Measurements from ENCODE around the gene STYXL1.

STYXL1 gene

GRCh38 chr7:76002822-76003221 is 45.0 kb downstream of the STYXL1 start:
- TF ChIP-seq, protein P1, sequence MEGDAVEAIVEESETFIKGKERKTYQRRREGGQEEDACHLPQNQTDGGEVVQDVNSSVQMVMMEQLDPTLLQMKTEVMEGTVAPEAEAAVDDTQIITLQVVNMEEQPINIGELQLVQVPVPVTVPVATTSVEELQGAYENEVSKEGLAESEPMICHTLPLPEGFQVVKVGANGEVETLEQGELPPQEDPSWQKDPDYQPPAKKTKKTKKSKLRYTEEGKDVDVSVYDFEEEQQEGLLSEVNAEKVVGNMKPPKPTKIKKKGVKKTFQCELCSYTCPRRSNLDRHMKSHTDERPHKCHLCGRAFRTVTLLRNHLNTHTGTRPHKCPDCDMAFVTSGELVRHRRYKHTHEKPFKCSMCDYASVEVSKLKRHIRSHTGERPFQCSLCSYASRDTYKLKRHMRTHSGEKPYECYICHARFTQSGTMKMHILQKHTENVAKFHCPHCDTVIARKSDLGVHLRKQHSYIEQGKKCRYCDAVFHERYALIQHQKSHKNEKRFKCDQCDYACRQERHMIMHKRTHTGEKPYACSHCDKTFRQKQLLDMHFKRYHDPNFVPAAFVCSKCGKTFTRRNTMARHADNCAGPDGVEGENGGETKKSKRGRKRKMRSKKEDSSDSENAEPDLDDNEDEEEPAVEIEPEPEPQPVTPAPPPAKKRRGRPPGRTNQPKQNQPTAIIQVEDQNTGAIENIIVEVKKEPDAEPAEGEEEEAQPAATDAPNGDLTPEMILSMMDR (IDR thresholded peaks at IDR 0.05; ENCODE audit: extremely low read depth, missing control alignments), result no peak
- DNase-seq (ENCODE audit: low spot score), result no peak

GRCh38 chr7:76002139-76002538 is 45.7 kb downstream of the STYXL1 start:
- DNase-seq (ENCODE audit: low spot score), result no peak
- TF ChIP-seq, protein P1 (IDR thresholded peaks at IDR 0.05; ENCODE audit: extremely low read depth, missing control alignments), result no peak

DNA sequence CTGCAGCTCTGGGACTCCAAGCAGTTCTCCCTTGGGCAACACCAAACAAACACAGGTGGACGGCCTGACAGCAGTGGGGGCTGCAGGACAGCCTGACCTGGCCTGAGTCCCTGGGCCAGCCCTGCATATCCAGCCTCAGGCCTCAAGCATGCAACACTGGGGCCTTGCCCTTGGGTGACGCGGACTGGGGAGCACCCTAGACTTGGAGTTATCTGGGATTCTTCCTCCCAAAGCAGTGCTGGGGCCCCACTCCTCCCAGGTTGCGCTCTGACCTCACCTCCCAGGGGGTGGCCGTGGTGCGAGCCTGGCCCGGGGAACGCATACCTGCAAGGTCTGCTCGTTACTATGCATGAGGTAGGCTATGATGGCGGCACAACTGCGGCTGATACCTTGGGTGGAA is 47.2 kb downstream of the STYXL1 start:
- no peak for DNase-seq (ENCODE audit: low spot score)
- TF ChIP-seq, protein P1 (IDR thresholded peaks at IDR 0.05; ENCODE audit: extremely low read depth, missing control alignments), result no peak

DNA sequence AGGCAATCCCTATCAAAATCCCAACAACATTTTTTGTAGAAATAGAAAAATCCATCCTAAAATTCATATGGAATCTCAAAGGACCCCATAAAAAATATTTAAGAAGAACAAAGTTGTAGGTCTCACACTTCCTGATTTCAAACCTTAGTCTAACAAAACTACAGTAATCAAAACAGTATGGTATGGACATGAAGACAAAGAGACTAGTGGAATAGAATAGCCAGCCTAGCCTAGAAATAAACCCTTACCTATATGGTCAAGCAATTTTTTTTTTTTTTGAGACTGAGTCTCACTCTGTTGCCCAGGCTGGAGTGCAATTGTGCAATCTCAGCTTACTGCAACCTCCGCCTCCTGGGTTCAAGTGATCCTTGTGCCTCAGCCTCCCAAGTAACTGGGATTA is 49.8 kb downstream of the STYXL1 start:
- DNase-seq (ENCODE audit: low spot score), result no peak
- TF ChIP-seq, protein P1 (IDR thresholded peaks at IDR 0.05; ENCODE audit: extremely low read depth, missing control alignments), result no peak

- TF ChIP-seq, protein P1 (IDR thresholded peaks at IDR 0.05; ENCODE audit: extremely low read depth, missing control alignments), result no peak
- no peak for DNase-seq (ENCODE audit: low spot score)
Observed at GRCh38 chr7:75996476-75996875, 51.3 kb downstream of the STYXL1 start.

GRCh38 chr7:75995996-75996395 is 51.8 kb downstream of the STYXL1 start:
- DNase-seq (ENCODE audit: low spot score), result no peak
- TF ChIP-seq, protein P1 (IDR thresholded peaks at IDR 0.05; ENCODE audit: extremely low read depth, missing control alignments), result no peak

DNA sequence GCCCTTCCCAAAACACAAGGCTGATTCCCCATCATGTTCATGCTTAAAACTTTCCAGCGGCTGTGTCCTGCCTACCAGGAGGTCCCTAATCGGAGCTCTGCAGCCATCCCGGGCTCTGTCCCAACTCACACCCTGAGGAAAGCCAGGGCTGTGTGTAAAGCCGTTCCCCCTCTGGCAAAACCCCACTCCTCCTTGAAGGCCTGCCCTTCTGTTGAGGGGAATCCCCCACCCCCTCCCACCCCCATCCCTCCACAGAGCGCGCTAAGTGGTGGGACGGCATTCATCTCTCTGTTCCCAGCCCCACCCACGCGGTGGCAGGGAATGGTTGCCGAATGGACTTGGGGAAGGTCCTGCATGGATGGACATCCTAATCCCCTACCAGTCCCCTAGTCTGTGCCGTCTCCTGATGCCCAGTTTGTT is 52.7 kb downstream of the STYXL1 start:
- no peak for DNase-seq (ENCODE audit: low spot score)
- TF ChIP-seq, protein P1 (IDR thresholded peaks at IDR 0.05; ENCODE audit: extremely low read depth, missing control alignments), result no peak
